Upper lobe of left lung (tissue), 6 donors: ENCODE data around the gene DYNLL1. TPM values are rescaled to one million over a fixed set of nuclear protein-coding genes. Genes with fewer than 3 reads are reported as not detected.
"Not testable (repeated sequence)": the region's sequence is repeated elsewhere in the genome, so short reads cannot be mapped to it uniquely, and the experiment has no call there.

Experiments
- ATAC-seq, 2 donors: fragments of 200-7000 bp; cut with Tn5 transposase; one replicate each; pipeline ENCODE4 v1.9.1; 2022; ENCODE audit warnings: mild to moderate bottlenecking in 2 of 2, moderate library complexity in 2 of 2; ENCODE audit not compliant: low FRiP score in 2 of 2
- DNase-seq, 2 donors: peaks; one replicate each; pipeline ENCODE4 v3.0.0-alpha.2; 2019 to 2020
- H3K27ac ChIP-seq, 4 donors: fragments of 200-600 bp; sonication (generic); one replicate each; pipeline ENCODE4 v1.5.1; 2016 to 2019
- H3K27me3 ChIP-seq, 4 donors: fragments of 200-600 bp; sonication (generic); one replicate each; pipeline ENCODE4 v1.5.1; 2017 to 2019
- H3K36me3 ChIP-seq, 4 donors: fragments of 200-600 bp; sonication (generic); one replicate each; pipeline ENCODE4 v1.5.1; 2016 to 2019
- H3K4me1 ChIP-seq, 4 donors: fragments of 200-600 bp; sonication (generic); one replicate each; pipeline ENCODE4 v1.5.1; 2018 to 2019
- H3K4me3 ChIP-seq, 4 donors: fragments of 200-600 bp; sonication (generic); one replicate each; pipeline ENCODE4 v1.5.1; 2017 to 2019; ENCODE audit warnings: mild to moderate bottlenecking in 2 of 4, moderate library complexity in 1 of 4
- H3K9me3 ChIP-seq, 4 donors: fragments of 200-600 bp; sonication (generic); one replicate each; pipeline ENCODE4 v1.5.1; 2018 to 2019
- CTCF ChIP-seq, 6 experiments: fragments of 450-650 bp in 4 of 6; fragments of 200-600 bp in 2 of 6; sonication (generic) in 2 of 6; IDR thresholded peaks; one replicate each; pipeline ENCODE4 v1.5.1; 2016 to 2019; ENCODE audit warnings: antibody characterized with exemption in 6 of 6
- EP300 ChIP-seq, 4 donors: sonication (generic); formaldehyde crosslinking; IDR thresholded peaks; one replicate each; pipeline ENCODE4 v1.5.1; 2017; ENCODE audit warnings: antibody characterized with exemption in 4 of 4, control low read depth in 2 of 4
- POLR2A ChIP-seq, 4 donors: fragments of 450-650 bp; IDR thresholded peaks; one replicate each; pipeline ENCODE4 v1.5.1; 2016 to 2017; ENCODE audit warnings: antibody characterized with exemption in 4 of 4, mild to moderate bottlenecking in 2 of 4
- POLR2AphosphoS5 ChIP-seq, 2 donors: sonication (generic); formaldehyde crosslinking; IDR thresholded peaks; one replicate each; pipeline ENCODE4 v1.5.1; 2017; ENCODE audit warnings: antibody characterized with exemption in 2 of 2
- WGBS, 2 donors: methylation state at CpG; one replicate each; pipeline ENCODE4 v1.1.5; 2017 to 2018; 5-methylcytosine and 5-hydroxymethylcytosine counted together
- total RNA-seq, 6 donors: library from RNA; depleted of rRNA in 4 of 6; stranded (reverse); fragments of >200 nt in 4 of 6; gene quantifications; one replicate each; pipeline versions ENCODE4 v1.1.0 to v1.2.1, GENCODE V29; 2016 to 2021
- donor health status: DM: no; HTN: no; CAD: no; lungs with moderate emphysema.
- donor health status: DM: no; HTN: yes; CAD: no; lungs with severe emphysema.

Gene DYNLL1
- total RNA-seq, 6 donors from 2014 or later = 61.5 to 330 (median 176) TPM

- 0 to 1% methylated on average over 18 to 38 of the region's 38 CpGs for WGBS, 2 donors
- H3K4me3 ChIP-seq = peak within 1 kb of the TSS; percentile 51 to 92 (median 66)
- TF ChIP-seq CTCF (IDR thresholded peaks at IDR 0.05) (peak in 1 of 6 experiments; percentile 8), POLR2A (IDR thresholded peaks at IDR 0.05) (peak in 3 of 4 donors; percentile 41 to 70 (median 70)), POLR2AphosphoS5 (IDR thresholded peaks at IDR 0.05) (peak; percentile 84 to 88), EP300 (IDR thresholded peaks at IDR 0.05) (peak in 1 of 4 donors; percentile 46)
- H3K9me3 ChIP-seq = no peaks in the 10 kb centered on the region
- peaks cover 0 to 19% (median 8%) of the 10 kb centered on the region in 4 donors for H3K4me1 ChIP-seq
- DNase-seq (peak; percentile 93 to 96), ATAC-seq (peak; percentile 97 to 98)
- peak within 1 kb of the TSS; percentile 89 to 97 (median 90) for H3K27ac ChIP-seq
- H3K27me3 ChIP-seq = no peaks in the 10 kb centered on the region
- no peaks in the 10 kb centered on the region for H3K36me3 ChIP-seq
These were observed 33.1 kb downstream of the DYNLL1 start, which contains the start of gene COQ5 for GRCh38 chr12:120528861-120529525. TSS of gene COQ5 (minus strand) at chr12:120529158. CDS start at chr12:120529141, 17 bp downstream.

GRCh38 chr12:120529641-120530417 is 33.9 kb downstream of the DYNLL1 start:
- Histone ChIP-seq H3K27ac (peak overlapping the region; percentile 89 to 97 (median 90)), H3K9me3 (no peaks in the 10 kb centered on the region), H3K4me3 (peak overlapping the region in 3 of 4 donors; percentile 58 to 92 (median 74)), H3K27me3 (no peaks in the 10 kb centered on the region), H3K4me1 (peaks cover 0 to 19% (median 8%) of the 10 kb centered on the region in 4 donors), H3K36me3 (no peaks in the 10 kb centered on the region)
- DNase-seq (peak in 1 of 2 donors; percentile 54), ATAC-seq (peak in 1 of 2 donors; percentile 63)
- peak in 1 of 6 experiments; percentile 9 for TF ChIP-seq CTCF (IDR thresholded peaks at IDR 0.05)
- TF ChIP-seq POLR2A (IDR thresholded peaks at IDR 0.05) = no peak
- TF ChIP-seq POLR2AphosphoS5 (IDR thresholded peaks at IDR 0.05) = no peak
- 31 to 33% methylated on average over 19 of the region's 19 CpGs for WGBS, 2 donors

GRCh38 chr12:120530418-120530761 is 34.5 kb downstream of the DYNLL1 start:
- Histone ChIP-seq H3K4me1 (peaks cover 0 to 22% (median 8%) of the 10 kb centered on the region in 4 donors), H3K27ac (peak overlapping the region; percentile 89 to 97 (median 90)), H3K4me3 (peak overlapping the region in 3 of 4 donors; percentile 58 to 92 (median 74))
- ATAC-seq, H3K9me3 ChIP-seq, H3K36me3 ChIP-seq, H3K27me3 ChIP-seq, DNase-seq: not testable (repeated sequence)

- TF ChIP-seq CTCF (IDR thresholded peaks at IDR 0.05) (no peak), POLR2AphosphoS5 (IDR thresholded peaks at IDR 0.05) (no peak), EP300 (IDR thresholded peaks at IDR 0.05) (no peak), POLR2A (IDR thresholded peaks at IDR 0.05) (no peak)
- ATAC-seq (no peak), DNase-seq (no peak)
- H3K4me1 ChIP-seq = peaks cover 20 to 45% (median 31%) of the 10 kb centered on the region in 4 donors
- 84 to 87% methylated on average over 4 of the region's 4 CpGs for WGBS, 2 donors
- no peak overlapping the region for H3K4me3 ChIP-seq
- no peaks in the 10 kb centered on the region for H3K27me3 ChIP-seq
- H3K36me3 ChIP-seq = no peaks in the 10 kb centered on the region
- no peaks in the 10 kb centered on the region for H3K9me3 ChIP-seq
- H3K27ac ChIP-seq = no peak overlapping the region
These were observed 36.9 kb downstream of the DYNLL1 start for GRCh38 chr12:120532701-120533238.

- TF ChIP-seq POLR2AphosphoS5 (IDR thresholded peaks at IDR 0.05) (peak; percentile 98 to 99), POLR2A (IDR thresholded peaks at IDR 0.05) (peak in 3 of 4 donors; percentile 92 to 99 (median 98)), EP300 (IDR thresholded peaks at IDR 0.05) (no peak)
- WGBS, 2 donors = 0 to 1% methylated on average over 6 to 14 of the region's 43 CpGs
- Histone ChIP-seq H3K36me3 (no peaks in the 10 kb centered on the region), H3K27me3 (no peaks in the 10 kb centered on the region), H3K9me3 (no peaks in the 10 kb centered on the region), H3K27ac (peak within 1 kb of the TSS; percentile 91 to 97 (median 94)), H3K4me1 (peaks cover 35 to 52% (median 40%) of the 10 kb centered on the region in 4 donors), H3K4me3 (peak within 1 kb of the TSS; percentile 59 to 73 (median 65))
- peak; percentile 77 to 92 for DNase-seq
- ATAC-seq = peak; percentile 80 to 90
These were observed 38.3 kb downstream of the DYNLL1 start, which contains the start of gene RNF10 for GRCh38 chr12:120534203-120534702. TSS of gene RNF10 (plus strand) at chr12:120534356. CDS start at chr12:120534812, 456 bp downstream.
